Smooth muscle cell of the brain vasculature (primary cell): ENCODE measurements around the gene RNF181.
"Not testable (repeated sequence)": the region's sequence is repeated elsewhere in the genome, so short reads cannot be mapped to it uniquely, and the experiment has no call there.

Experiments
- DNase-seq: peaks from one replicate; pipeline ENCODE4 v3.0.0-alpha.2; 2012; ENCODE audit warnings: low read depth, low spot score

Gene RNF181

GRCh38 chr2:85596026-85596333, 435 bp downstream of the RNF181 start:
- no peak for DNase-seq

- DNase-seq = no peak
These were observed 1.1 kb downstream of the RNF181 start for GRCh38 chr2:85596486-85597143.

GRCh38 chr2:85597241-85597640, 1.7 kb downstream of the RNF181 start:
- no peak for DNase-seq

GRCh38 chr2:85598594-85599340, 3.2 kb downstream of the RNF181 start:
- no peak for DNase-seq

- no peak for DNase-seq
These were observed 4.1 kb downstream of the RNF181 start for GRCh38 chr2:85599468-85600234.

GRCh38 chr2:85600235-85600575, 4.7 kb downstream of the RNF181 start:
- DNase-seq = no peak

GRCh38 chr2:85600951-85601770, 5.6 kb downstream of the RNF181 start:
- no peak for DNase-seq

- DNase-seq = no peak
These were observed 6.4 kb downstream of the RNF181 start for GRCh38 chr2:85601771-85602475.

GRCh38 chr2:85602476-85603234, 7.1 kb downstream of the RNF181 start, which contains the start of gene TMEM150A:
TMEM150A (minus strand) TSS chr2:85602698; CDS start chr2:85601948, 750 bp downstream.
- DNase-seq = no peak

GRCh38 chr2:85604133-85604444, 8.5 kb downstream of the RNF181 start:
- not testable (repeated sequence) for DNase-seq

- no peak for DNase-seq
These were observed 9.2 kb downstream of the RNF181 start for GRCh38 chr2:85604568-85605339.

GRCh38 chr2:85605406-85606115, 10.0 kb downstream of the RNF181 start:
- no peak for DNase-seq

GRCh38 chr2:85606116-85606455, 10.5 kb downstream of the RNF181 start:
- DNase-seq = no peak

GRCh38 chr2:85607268-85608215, 12.0 kb downstream of the RNF181 start:
- DNase-seq = no peak

- DNase-seq = no peak
These were observed 15.7 kb downstream of the RNF181 start for GRCh38 chr2:85611217-85611704.

GRCh38 chr2:85611705-85612587, 16.4 kb downstream of the RNF181 start, which contains the start of gene C2orf68:
C2orf68 (minus strand) TSS chr2:85612066; CDS start chr2:85611984, 82 bp downstream.
- no peak for DNase-seq
